Activated naive CD8-positive, alpha-beta T cell treated with anti-CD3 and anti-CD28 coated beads, Interleukin-2, amount 50 U/mL, for 16 hours (primary cell): Measurements from ENCODE around the gene LYZL2.
"Not testable (repeated sequence)": the region's sequence is repeated elsewhere in the genome, so short reads cannot be mapped to it uniquely, and the experiment has no call there.

Source experiments
- DNase-seq: peaks from one replicate; pipeline ENCODE4 v3.0.0-alpha.2; 2020; ENCODE audit warnings: low read depth, low spot score

LYZL2 gene

GRCh38 chr10:30639946-30640786, 10.6 kb upstream of the LYZL2 start:
- DNase-seq = no peak

GRCh38 chr10:30637881-30638467, 8.4 kb upstream of the LYZL2 start:
- no peak for DNase-seq

- DNase-seq = no peak
These were observed 1.6 kb upstream of the LYZL2 start for GRCh38 chr10:30631188-30631587.

- DNase-seq = no peak
These were observed 1.0 kb upstream of the LYZL2 start for GRCh38 chr10:30630571-30630970.

GRCh38 chr10:30628576-30628975, 977 bp downstream of the LYZL2 start:
- not testable (repeated sequence) for DNase-seq

- not testable (repeated sequence) for DNase-seq
These were observed 2.7 kb downstream of the LYZL2 start for GRCh38 chr10:30626837-30627236.

GRCh38 chr10:30626196-30626595, 3.4 kb downstream of the LYZL2 start:
- not testable (repeated sequence) for DNase-seq

GRCh38 chr10:30625080-30625479, 4.5 kb downstream of the LYZL2 start:
- no peak for DNase-seq

- no peak for DNase-seq
These were observed 9.6 kb downstream of the LYZL2 start for GRCh38 chr10:30619966-30620365.

- DNase-seq = no peak
These were observed 12.5 kb downstream of the LYZL2 start for GRCh38 chr10:30617070-30617469.

- DNase-seq = not testable (repeated sequence)
These were observed 18.5 kb downstream of the LYZL2 start for GRCh38 chr10:30611041-30611440.

GRCh38 chr10:30607814-30608213, 21.7 kb downstream of the LYZL2 start:
- DNase-seq = no peak

- DNase-seq = no peak
These were observed 23.2 kb downstream of the LYZL2 start for GRCh38 chr10:30606313-30606712.

GRCh38 chr10:30605341-30606121, 24.0 kb downstream of the LYZL2 start:
- DNase-seq = not testable (repeated sequence)

- no peak for DNase-seq
These were observed 26.0 kb downstream of the LYZL2 start for GRCh38 chr10:30603589-30603988.

GRCh38 chr10:30602747-30603146, 26.8 kb downstream of the LYZL2 start:
- DNase-seq = no peak

- DNase-seq = no peak
These were observed 29.5 kb downstream of the LYZL2 start for GRCh38 chr10:30600005-30600404.

- DNase-seq = no peak
These were observed 31.3 kb downstream of the LYZL2 start for GRCh38 chr10:30598105-30598776.

- not testable (repeated sequence) for DNase-seq
These were observed 32.1 kb downstream of the LYZL2 start for GRCh38 chr10:30597433-30597824.

GRCh38 chr10:30596493-30597432, 32.8 kb downstream of the LYZL2 start:
- DNase-seq = not testable (repeated sequence)

GRCh38 chr10:30596013-30596412, 33.5 kb downstream of the LYZL2 start:
- DNase-seq = no peak
